Measurements from ENCODE around the gene LILRB5.
"Not testable (repeated sequence)": the region's sequence is repeated elsewhere in the genome, so short reads cannot be mapped to it uniquely, and the experiment has no call there.

LILRB5 gene

GRCh38 chr19:54257116-54257480 lies at the start of gene LILRB5:
TSS of gene LILRB5 (minus strand) at chr19:54257273. CDS start at chr19:54257193, 80 bp downstream.
- no peak for DNase-seq

DNA sequence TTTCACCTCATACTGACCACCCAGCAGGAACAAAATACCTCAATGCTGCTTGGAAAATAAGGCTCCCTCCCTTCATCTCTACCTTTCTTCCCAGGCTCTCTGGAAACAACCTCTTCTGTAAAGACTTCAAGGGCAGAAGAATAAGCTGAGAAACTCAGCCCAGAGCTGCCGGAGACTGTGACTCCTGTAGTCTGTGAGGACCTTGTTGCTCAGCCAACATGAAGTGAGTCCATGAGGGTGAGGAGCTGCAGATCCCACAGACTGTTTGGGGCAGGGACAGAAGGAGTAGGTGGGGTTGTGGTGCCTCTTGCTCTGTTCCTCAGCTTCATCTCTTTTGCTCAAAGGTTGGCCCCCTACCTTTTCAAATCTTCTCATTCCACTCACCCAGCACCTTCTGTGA lies 48.1 kb upstream of the LILRB5 start:
- DNase-seq: no peak

GRCh38 chr19:54302257-54302656 lies 45.2 kb upstream of the LILRB5 start:
- DNase-seq: no peak

DNA sequence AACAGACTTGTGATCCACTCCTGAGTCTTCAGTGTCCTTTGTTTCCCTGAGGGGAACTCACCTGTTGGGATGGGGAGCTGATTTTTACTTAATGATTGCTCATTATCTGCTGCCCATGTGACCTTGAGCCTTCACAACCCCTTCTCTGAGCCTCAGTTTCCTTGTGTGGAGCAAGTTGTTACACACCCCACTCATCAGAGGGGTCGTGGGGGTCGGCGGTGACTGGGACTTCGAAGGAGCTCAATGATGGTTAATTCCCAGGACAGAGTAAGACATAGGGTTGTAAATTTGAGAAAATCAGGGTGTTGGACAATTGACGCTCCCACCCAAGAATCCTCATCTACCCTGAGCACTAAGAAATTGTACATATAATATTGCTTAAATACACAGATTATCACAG lies 42.4 kb upstream of the LILRB5 start:
- no peak for DNase-seq

GRCh38 chr19:54299126-54299498 lies 42.0 kb upstream of the LILRB5 start:
- DNase-seq: no peak

DNA sequence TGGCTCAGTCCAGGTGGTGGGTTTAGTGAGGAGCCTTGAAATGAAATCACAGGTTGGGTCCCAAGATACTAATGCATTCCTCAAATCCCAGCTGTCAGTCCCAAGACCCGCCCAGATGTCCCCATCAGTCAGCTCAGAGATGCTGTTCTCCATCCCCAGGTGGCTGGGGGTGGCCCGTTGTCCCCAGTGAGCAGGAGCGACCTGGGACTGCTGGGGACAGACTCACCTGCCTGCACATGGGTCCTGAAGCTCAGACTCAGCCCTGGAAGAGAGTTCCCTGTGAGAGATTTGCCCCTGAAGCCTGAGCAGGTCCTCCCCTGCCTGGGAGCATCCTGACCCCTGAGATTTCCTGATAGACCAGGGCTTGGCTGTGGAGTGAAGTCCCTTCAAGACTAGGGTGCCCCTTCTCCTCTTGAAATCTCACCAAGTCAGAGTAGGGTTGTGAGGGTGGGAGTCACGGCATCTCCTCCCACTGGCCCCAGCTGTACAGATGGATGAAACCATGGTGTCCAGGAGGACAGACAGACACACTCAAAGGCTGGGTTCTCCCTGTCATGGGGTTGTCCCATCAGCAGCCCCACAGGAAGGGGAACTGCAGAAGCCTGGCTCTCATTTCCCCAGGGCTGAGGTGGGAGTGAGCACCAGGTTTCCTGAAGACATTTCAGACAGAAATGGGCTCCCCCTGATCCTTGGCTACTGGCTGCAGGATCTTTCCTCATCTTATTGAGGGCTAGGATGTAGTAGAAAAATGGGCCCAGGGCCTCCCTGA lies 41.5 kb upstream of the LILRB5 start:
- DNase-seq: no peak

- DNase-seq: no peak
Observed at GRCh38 chr19:54297759-54298305, 40.8 kb upstream of the LILRB5 start.

DNA sequence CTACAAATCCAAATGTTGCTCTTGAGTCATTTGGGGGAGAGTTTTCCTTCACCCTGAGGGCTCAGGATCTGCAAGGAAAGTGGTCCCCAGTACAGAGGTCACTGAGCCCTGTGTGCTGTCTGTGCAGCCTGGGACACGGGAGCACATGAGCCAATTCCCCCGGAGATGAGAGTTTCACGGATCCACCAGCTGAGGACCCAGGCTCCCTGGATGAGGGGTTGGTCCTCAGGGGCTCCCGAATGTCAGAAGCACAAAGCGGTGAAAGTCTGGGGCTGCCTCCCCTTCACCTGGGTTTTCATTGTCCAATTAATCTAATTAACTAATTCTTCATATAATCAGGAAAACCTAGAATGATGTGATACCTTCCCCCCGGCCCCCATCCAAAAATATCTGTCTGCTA lies 37.5 kb upstream of the LILRB5 start:
- no peak for DNase-seq

DNA sequence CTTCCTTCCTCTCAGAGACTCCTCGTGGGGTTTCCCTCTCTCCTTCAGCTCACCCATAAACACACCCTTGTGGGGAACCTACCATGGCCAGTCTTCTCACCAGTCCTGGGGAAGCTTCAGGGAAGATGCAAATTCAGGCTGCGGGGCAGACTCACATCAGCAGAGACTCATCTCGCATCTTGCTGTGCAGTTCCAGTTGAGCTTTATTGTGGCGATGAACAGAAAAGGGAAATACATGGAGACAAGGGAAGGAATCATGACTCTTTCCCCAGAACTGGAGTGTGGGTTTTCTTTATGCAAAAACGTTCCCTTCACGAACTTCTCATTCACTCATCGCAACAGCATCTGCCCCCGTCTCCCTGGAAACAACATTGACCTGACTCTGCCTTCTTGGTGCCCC lies 32.1 kb upstream of the LILRB5 start:
- DNase-seq: not testable (repeated sequence)

DNA sequence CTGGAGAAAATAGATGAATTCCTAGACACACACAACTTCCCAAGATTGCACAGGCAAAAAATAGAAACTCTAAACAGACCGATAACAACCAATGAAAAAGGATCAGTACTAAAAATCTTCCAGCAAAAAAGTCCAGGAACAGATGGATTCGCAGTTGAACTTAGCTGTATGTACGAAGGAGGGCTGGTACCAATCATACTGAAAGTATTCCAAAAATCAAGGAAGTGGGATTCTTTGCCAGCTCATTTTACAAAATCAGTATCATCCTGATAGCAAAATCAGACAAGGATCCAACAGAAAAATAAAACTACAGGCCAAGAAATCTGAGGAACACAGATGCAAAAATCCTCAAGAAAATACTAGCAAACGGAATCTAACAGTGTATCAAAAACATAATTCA lies 30.4 kb upstream of the LILRB5 start:
- DNase-seq: no peak

DNA sequence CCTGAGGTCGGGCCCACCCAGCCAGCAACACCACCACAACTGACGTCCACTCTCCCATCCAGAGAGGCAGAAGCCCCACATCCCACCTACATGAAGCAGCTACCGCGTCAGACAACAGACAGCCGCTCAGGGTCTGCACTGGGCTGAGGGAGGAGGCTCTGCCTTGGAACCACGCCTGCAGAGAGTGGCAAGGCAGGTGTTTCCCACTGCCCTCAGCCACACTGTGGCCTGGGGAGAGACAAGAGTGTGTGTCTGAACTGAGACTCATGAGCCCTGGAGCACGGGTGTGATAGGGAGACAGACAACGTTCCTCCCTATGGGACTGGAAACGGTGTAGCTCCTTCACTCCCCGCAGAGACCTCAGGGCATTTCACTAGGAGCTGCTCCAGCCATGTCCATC lies 29.2 kb upstream of the LILRB5 start:
- DNase-seq: not testable (repeated sequence)

DNA sequence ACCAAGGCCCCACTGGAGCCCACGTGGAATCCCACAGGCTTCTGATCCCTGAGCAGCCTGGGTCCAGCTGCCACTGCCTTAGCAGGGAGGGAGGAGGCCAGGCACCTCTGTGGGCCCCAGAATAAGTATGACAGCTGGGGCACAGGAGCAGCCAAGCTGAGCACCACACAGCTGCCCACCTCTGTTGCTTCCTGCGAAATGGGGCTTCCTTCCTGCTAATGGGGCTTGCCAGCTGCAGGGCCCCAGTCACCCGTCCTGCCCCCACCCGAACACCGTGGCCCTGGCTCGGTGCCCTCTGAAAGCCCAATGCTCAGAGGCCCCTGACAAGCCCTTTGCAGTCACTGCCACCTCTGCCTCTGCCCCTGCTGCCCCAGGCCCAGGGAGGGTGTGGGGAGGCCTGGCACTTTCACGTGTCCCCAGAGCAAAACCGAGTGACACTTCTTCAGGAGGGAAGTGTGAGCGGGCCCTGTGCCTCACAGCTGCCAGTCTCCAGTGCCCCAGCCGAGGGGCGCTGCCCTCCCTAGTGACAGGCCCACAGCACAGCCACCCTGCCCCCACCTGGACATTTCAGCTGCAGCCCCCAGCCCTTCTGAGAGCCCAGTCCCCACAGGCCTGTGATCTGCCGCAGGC lies 28.5 kb upstream of the LILRB5 start:
- not testable (repeated sequence) for DNase-seq

DNA sequence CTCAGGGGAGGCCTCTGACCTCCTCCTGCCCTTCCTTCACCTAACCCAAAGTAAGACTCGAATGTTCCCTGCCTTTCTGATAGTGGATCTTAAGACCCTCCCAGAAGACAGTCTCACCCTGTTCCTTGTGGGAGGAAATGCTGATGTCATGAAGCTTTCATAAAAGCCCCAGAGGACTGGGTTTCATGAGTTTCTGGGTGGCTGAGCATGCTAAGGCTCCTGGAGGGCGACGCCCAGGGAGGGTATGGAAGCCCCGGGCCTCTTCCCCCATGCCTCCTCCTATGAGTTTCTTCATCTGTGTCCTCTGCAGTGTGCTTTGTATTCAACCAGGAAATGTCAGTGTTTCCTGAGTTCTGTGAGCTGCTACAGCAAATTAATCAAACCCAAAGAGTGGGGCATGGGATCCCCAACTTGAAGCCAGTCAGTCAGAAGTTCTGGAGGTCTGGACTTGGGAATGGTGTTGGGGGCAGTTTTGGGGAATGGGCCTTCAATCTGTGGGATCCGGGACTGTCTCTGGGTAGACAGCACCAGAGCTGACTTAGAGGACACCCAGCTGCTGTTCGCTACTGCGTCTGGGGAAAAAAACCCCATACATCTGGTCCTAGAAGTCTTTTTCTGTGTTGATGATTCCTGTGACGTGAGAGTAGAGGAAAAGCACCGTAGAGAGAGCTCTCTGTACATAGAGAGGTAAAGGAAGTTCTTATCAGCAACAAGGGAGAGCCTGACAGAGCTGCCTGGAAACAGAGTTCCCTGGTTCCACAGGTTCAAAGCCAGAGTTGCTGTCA lies 25.8 kb upstream of the LILRB5 start:
- no peak for DNase-seq

DNA sequence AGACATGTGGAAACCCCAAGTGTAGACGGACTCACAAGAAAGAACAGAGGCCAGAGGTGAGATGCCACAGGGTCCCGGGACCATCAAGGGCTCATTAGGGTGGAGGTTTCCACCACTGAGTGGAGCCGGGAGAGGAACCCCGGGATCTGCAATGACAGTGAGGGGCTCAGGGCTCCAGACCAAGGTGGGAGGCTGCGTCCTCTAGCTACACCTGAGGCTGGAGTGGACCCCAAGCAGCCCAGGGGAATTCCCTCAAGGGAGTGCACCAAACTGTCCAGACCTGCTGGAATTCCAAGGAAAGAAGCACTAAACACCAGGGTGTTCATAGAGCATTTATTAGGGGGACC lies 24.6 kb upstream of the LILRB5 start:
- DNase-seq: not testable (repeated sequence)

DNA sequence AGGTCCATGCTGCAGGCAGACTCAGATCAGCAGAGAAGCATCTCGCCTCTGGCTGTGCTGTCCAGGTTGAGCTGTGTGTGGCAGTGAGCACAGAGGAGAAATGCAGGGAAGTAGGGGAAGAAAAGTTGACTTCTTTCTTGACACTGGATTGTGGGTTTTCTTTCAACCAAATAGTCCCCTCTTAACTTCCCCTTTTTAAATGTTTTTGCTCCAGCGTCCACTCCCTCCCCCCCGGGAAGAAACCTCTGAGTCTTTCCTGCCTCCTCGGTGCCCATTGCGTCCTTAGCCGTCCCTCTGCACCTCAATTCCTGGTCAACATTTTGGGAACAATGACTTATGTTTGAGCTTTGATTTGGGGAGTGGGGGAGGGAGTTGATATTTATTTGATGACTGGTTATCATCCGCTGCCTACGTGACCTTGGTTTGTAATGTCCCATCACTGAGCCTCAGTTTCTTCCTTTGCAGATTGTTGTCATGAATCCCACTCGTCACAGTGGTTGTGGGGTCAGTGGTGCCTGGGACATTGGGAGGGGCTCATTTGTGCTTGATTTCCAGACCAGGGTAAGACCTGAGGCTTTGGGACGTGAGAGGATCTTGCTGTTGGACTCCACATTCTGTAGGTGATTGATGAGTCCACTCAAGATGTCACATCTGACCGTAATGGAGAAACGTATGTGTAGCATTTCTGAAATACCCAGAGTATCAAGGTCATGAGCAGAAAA lies 24.1 kb upstream of the LILRB5 start, which contains the start of gene LILRB2:
Gene LILRB2, minus strand, starts transcription at position 104 of the 722 bp plus-strand sequence. CDS start 614 bp downstream, outside the sequence.
- DNase-seq: no peak

GRCh38 chr19:54280441-54280840 lies 23.4 kb upstream of the LILRB5 start:
- not testable (repeated sequence) for DNase-seq

DNA sequence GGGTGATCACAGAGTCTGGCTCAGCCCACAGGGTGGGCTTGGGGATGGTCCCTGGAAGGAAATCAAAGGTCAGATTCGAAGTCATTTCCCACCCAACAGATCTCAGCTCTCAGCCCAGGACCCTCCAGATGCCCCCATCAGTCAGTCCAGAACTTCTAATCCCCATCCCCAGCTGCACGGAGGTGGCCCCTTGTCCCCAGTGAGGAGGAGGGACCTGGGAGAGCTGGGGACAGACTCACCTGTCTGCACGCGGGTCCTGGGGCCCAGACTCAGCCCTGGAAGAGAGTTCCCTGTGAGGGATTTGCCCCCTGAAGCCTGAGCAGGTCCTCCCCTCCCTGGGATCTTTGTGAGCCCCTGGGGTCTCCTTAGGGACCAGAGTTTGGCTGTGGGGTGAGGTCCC lies 23.0 kb upstream of the LILRB5 start:
- not testable (repeated sequence) for DNase-seq

- no peak for DNase-seq
Observed at GRCh38 chr19:54279406-54279962, 22.4 kb upstream of the LILRB5 start.

DNA sequence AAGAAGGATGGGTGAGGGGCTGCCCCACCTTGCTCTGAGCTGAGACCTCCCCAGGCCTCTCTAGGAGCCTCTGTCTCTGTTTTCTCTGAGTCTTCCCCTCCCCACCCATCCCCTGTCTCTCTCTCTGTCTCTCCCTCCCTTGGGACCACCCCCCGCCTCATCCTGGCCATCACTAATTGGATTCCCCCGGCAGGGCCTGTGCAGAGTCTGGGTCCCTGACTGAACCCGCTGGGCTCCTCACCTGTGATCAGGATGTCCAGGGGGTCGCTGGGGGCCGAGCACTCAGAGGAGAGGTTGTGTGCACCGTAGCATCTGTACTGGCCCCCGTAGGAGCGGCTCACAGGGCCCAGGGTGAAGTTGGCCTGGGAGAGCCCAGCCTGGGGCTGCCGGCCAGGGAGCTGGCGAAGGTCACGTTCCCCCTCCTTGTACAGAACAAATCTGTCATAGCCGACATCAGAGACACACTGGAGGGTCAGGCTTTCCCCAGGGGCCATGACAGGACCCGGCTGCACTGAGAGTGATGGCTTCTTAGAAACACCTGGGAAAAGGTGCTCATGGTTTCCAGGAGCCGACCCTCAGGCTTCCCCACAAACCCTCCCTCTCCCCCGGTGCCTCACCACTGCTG lies 21.6 kb upstream of the LILRB5 start:
- DNase-seq: not testable (repeated sequence)

- DNase-seq: not testable (repeated sequence)
Observed at GRCh38 chr19:54278056-54278455, 21.0 kb upstream of the LILRB5 start.

DNA sequence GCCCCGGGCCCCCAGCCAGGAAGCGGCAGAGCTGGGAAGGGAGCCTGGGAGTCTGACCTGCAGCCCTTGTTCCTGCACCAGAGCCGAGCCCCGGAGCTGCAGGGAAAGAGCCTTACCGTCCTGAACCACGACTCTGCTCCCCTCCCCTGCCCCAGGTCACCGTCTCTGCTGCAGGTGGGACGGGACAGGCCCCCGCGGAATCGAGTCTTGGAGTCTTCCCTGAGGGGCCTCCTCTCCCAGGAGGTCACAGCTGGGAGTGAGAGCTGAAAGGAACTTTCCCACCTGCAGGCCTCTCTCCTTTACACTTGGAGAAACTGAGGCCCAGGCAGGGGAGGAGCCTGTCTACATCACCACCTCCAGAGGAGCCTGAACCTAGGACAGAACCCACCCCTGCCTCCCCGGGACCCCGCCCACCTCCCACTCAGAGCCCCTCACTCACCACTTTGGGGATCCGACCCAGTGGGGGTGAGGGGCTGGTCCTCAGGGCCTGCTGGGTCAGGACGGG lies 20.1 kb upstream of the LILRB5 start:
- not testable (repeated sequence) for DNase-seq

- DNase-seq: no peak
Observed at GRCh38 chr19:54275951-54276350, 18.9 kb upstream of the LILRB5 start.
